Uterus (tissue), 4 donors: ENCODE measurements around the gene NLN. TPM values are rescaled to one million over a fixed set of nuclear protein-coding genes. Genes with fewer than 3 reads are reported as not detected.

ENCODE experiments used
- DNase-seq, 2 donors: peaks; one replicate each; pipeline ENCODE4 v3.0.0-alpha.2; 2019 to 2020
- H3K27ac ChIP-seq, 2 donors: fragments of 200-600 bp; sonication (generic); 1 replicate in 1 of 2; 2 replicates in 1 of 2; pipeline ENCODE4 v1.5.1; 2016 to 2018
- H3K27me3 ChIP-seq, 2 donors: fragments of 200-600 bp; sonication (generic); one replicate each; pipeline ENCODE4 v1.5.1; 2018 to 2019; ENCODE audit warnings: control low read depth in 1 of 2
- H3K36me3 ChIP-seq, 2 donors: fragments of 200-600 bp; sonication (generic); one replicate each; pipeline ENCODE4 v1.5.1; 2019; ENCODE audit warnings: control low read depth in 1 of 2
- H3K4me1 ChIP-seq, 2 donors: fragments of 200-600 bp; sonication (generic); one replicate each; pipeline ENCODE4 v1.5.1; 2018 to 2019; ENCODE audit warnings: control low read depth in 1 of 2
- H3K4me3 ChIP-seq, 2 donors: fragments of 200-600 bp; sonication (generic); 1 replicate in 1 of 2; 2 replicates in 1 of 2; pipeline ENCODE4 v1.5.1; 2018 to 2019; ENCODE audit warnings: mild to moderate bottlenecking in 1 of 2
- H3K9me3 ChIP-seq, 2 donors: fragments of 200-600 bp; sonication (generic); one replicate each; pipeline ENCODE4 v1.5.1; 2019; ENCODE audit warnings: control low read depth in 1 of 2
- CTCF ChIP-seq, 4 experiments: fragments of 200-600 bp in 2 of 4; fragments of 450-650 bp in 2 of 4; sonication (generic) in 2 of 4; IDR thresholded peaks; one replicate each; pipeline ENCODE4 v1.5.1; 2016 to 2019; ENCODE audit warnings: antibody characterized with exemption in 4 of 4, mild to moderate bottlenecking in 2 of 4, moderate library complexity in 1 of 4
- POLR2A ChIP-seq, 2 donors: fragments of 450-650 bp; IDR thresholded peaks; one replicate each; pipeline ENCODE4 v1.6.1; 2016; ENCODE audit warnings: antibody characterized with exemption in 2 of 2, mild to moderate bottlenecking in 1 of 2, moderate library complexity in 1 of 2
- intact Hi-C: fragments of 100-400 bp; cut with DNase I; formaldehyde crosslinking; loops from one replicate; pipeline ENCODE4 v1.15.1; 2023; ENCODE audit warnings: low total_unique reads
- total RNA-seq, 4 donors: library from RNA; depleted of rRNA in 3 of 4; stranded (reverse); fragments of >200 nt in 3 of 4; gene quantifications; one replicate each; pipeline versions ENCODE4 v1.1.0 to v1.2.4, GENCODE V29; 2014 to 2023
- donor health status: DM: yes; HTN: yes; CAD: no.

The NLN gene
- total RNA-seq, 4 donors from 2014 or later, result 4.4 to 34.9 (median 9.8) TPM

- no peak for DNase-seq
- no peaks in the 10 kb centered on the region for H3K9me3 ChIP-seq
- H3K36me3 ChIP-seq, result no peaks in the 10 kb centered on the region
- intact Hi-C loops, result no loop called here
- no peaks in the 10 kb centered on the region for H3K4me1 ChIP-seq
- no peaks in the 10 kb centered on the region for H3K27me3 ChIP-seq
- no peak overlapping the region for H3K27ac ChIP-seq
- no peak overlapping the region for H3K4me3 ChIP-seq
- no peak for TF ChIP-seq POLR2A (IDR thresholded peaks at IDR 0.05)
- TF ChIP-seq CTCF (IDR thresholded peaks at IDR 0.05), result no peak
These were observed 97.4 kb downstream of the NLN start for GRCh38 chr5:65819215-65819904.

DNA sequence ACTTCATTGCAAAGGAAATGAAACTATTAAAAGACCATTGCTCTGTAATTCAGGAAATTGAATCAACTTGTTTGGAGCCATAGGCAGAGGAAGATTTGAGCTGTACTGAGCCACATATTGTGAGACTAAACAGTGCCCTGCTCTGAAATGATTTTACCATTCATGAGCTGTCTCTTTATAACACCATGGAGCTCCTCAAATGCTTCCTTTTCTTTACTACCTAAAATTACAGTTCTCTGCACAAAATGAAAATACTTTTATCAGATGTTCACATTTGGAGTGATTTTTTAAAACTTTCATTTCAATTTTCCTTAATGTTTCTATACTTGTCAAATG is 97.9 kb downstream of the NLN start:
- H3K4me3 ChIP-seq, result no peak overlapping the region
- no peak for DNase-seq
- no peaks in the 10 kb centered on the region for H3K27me3 ChIP-seq
- no peaks in the 10 kb centered on the region for H3K4me1 ChIP-seq
- H3K36me3 ChIP-seq, result no peaks in the 10 kb centered on the region
- H3K27ac ChIP-seq, result no peak overlapping the region
- TF ChIP-seq CTCF (IDR thresholded peaks at IDR 0.05) (no peak), POLR2A (IDR thresholded peaks at IDR 0.05) (no peak)
- no peaks in the 10 kb centered on the region for H3K9me3 ChIP-seq
- intact Hi-C loops, result no loop called here

- no peak overlapping the region for H3K27ac ChIP-seq
- no peaks in the 10 kb centered on the region for H3K36me3 ChIP-seq
- intact Hi-C loops, result no loop called here
- H3K4me3 ChIP-seq, result no peak overlapping the region
- DNase-seq, result no peak
- no peaks in the 10 kb centered on the region for H3K27me3 ChIP-seq
- no peaks in the 10 kb centered on the region for H3K9me3 ChIP-seq
- TF ChIP-seq CTCF (IDR thresholded peaks at IDR 0.05) (no peak), POLR2A (IDR thresholded peaks at IDR 0.05) (no peak)
- H3K4me1 ChIP-seq, result no peaks in the 10 kb centered on the region
These were observed 98.4 kb downstream of the NLN start for GRCh38 chr5:65820373-65820772.

DNA sequence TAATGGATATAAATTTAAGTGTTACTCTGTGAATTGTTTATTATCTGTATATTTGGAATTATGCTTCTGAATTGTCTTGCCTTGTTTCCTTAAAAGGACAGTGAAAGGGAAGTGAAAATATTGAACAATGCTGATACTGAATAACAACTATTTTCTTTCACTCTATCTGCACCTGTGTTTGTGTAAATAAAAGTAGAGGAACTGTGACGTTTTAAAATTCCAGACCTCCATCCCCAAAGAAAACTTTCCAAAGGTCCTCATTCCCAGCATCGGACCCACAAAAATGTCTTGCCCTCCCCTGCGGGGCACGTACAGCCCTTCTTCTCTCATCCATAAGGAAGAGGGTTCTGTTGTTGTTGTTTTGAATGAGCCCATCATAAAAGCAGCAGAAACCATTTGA is 100.0 kb downstream of the NLN start:
- TF ChIP-seq POLR2A (IDR thresholded peaks at IDR 0.05), result no peak
- no peak for TF ChIP-seq CTCF (IDR thresholded peaks at IDR 0.05)
- intact Hi-C loops, result no loop called here
- H3K36me3 ChIP-seq, result no peaks in the 10 kb centered on the region
- H3K9me3 ChIP-seq, result no peaks in the 10 kb centered on the region
- H3K4me3 ChIP-seq, result no peak overlapping the region
- no peak overlapping the region for H3K27ac ChIP-seq
- no peaks in the 10 kb centered on the region for H3K27me3 ChIP-seq
- no peaks in the 10 kb centered on the region for H3K4me1 ChIP-seq
- no peak for DNase-seq

- no peak overlapping the region for H3K27ac ChIP-seq
- H3K27me3 ChIP-seq, result no peaks in the 10 kb centered on the region
- intact Hi-C loops, result no loop called here
- H3K36me3 ChIP-seq, result no peaks in the 10 kb centered on the region
- H3K9me3 ChIP-seq, result no peaks in the 10 kb centered on the region
- TF ChIP-seq POLR2A (IDR thresholded peaks at IDR 0.05) (no peak), CTCF (IDR thresholded peaks at IDR 0.05) (no peak)
- DNase-seq, result no peak
- H3K4me1 ChIP-seq, result no peaks in the 10 kb centered on the region
- H3K4me3 ChIP-seq, result no peak overlapping the region
These were observed 100.7 kb downstream of the NLN start for GRCh38 chr5:65822710-65823109.
